Parathyroid adenoma (tissue), 2 donors: ENCODE measurements around the gene GRID1.

Experiments used
- H2AFZ ChIP-seq: fragments of 300-600 bp; sonication (generic); one replicate; pipeline ENCODE4 v1.7.0; 2017; ENCODE audit warnings: antibody characterized with exemption, mild to moderate bottlenecking
- H3K27ac ChIP-seq: fragments of 300-600 bp; sonication (generic); one replicate; pipeline ENCODE4 v1.7.0; 2017
- H3K27me3 ChIP-seq: fragments of 300-600 bp; sonication (generic); one replicate; pipeline ENCODE4 v1.7.0; 2017; ENCODE audit warnings: low read length; ENCODE audit not compliant: control insufficient read depth, insufficient read depth
- H3K36me3 ChIP-seq: fragments of 300-600 bp; sonication (generic); one replicate; pipeline ENCODE4 v1.7.0; 2017; ENCODE audit warnings: low read length; ENCODE audit not compliant: control insufficient read depth, insufficient read depth
- H3K4me1 ChIP-seq: fragments of 300-600 bp; sonication (generic); one replicate; pipeline ENCODE4 v1.7.0; 2017; ENCODE audit warnings: control low read depth
- H3K4me2 ChIP-seq: fragments of 300-600 bp; sonication (generic); one replicate; pipeline ENCODE4 v1.7.0; 2017; ENCODE audit warnings: low read length
- H3K4me3 ChIP-seq: fragments of 300-600 bp; sonication (generic); one replicate; pipeline ENCODE4 v1.7.0; 2017; ENCODE audit warnings: low read depth, low read length
- H3K79me2 ChIP-seq: fragments of 300-600 bp; sonication (generic); one replicate; pipeline ENCODE4 v1.7.0; 2017; ENCODE audit warnings: control low read depth
- H3K9ac ChIP-seq: fragments of 300-600 bp; sonication (generic); one replicate; pipeline ENCODE4 v1.7.0; 2017; ENCODE audit warnings: mild to moderate bottlenecking
- H3K9me3 ChIP-seq: fragments of 300-600 bp; sonication (generic); one replicate; pipeline ENCODE4 v1.7.0; 2017; ENCODE audit warnings: low read length; ENCODE audit not compliant: control insufficient read depth
- CTCF ChIP-seq: fragments of 300-600 bp; sonication (generic); IDR thresholded peaks from one replicate; pipeline ENCODE4 v1.7.0; 2017; ENCODE audit warnings: antibody characterized with exemption, mild to moderate bottlenecking
- donor health status: primary hyperparathyroidism.

Gene GRID1

GRCh38 chr10:85610381-85611092, 756.1 kb downstream of the GRID1 start:
- Histone ChIP-seq H3K9ac (no peak overlapping the region), H3K9me3 (no peaks in the 10 kb centered on the region), H3K4me2 (no peak overlapping the region), H3K27ac (no peak overlapping the region), H3K4me1 (no peaks in the 10 kb centered on the region), H3K36me3 (no peaks in the 10 kb centered on the region), H3K27me3 (no peaks in the 10 kb centered on the region), H3K79me2 (no peaks in the 10 kb centered on the region), H3K4me3 (no peak overlapping the region), H2AFZ (no peak overlapping the region)
- TF ChIP-seq CTCF, result no peak

GRCh38 chr10:85609509-85609908, 757.1 kb downstream of the GRID1 start:
- H3K27me3 ChIP-seq, result no peaks in the 10 kb centered on the region
- H3K27ac ChIP-seq, result no peak overlapping the region
- H3K9ac ChIP-seq, result no peak overlapping the region
- no peak for TF ChIP-seq CTCF
- H3K9me3 ChIP-seq, result no peaks in the 10 kb centered on the region
- H3K4me1 ChIP-seq, result no peaks in the 10 kb centered on the region
- H3K36me3 ChIP-seq, result no peaks in the 10 kb centered on the region
- no peaks in the 10 kb centered on the region for H3K79me2 ChIP-seq
- no peak overlapping the region for H3K4me3 ChIP-seq
- H2AFZ ChIP-seq, result no peak overlapping the region
- H3K4me2 ChIP-seq, result no peak overlapping the region

- Histone ChIP-seq H3K9me3 (no peaks in the 10 kb centered on the region), H3K9ac (no peak overlapping the region), H3K79me2 (no peaks in the 10 kb centered on the region), H3K27me3 (no peaks in the 10 kb centered on the region), H3K4me1 (no peaks in the 10 kb centered on the region), H3K4me2 (no peak overlapping the region), H3K4me3 (no peak overlapping the region), H2AFZ (no peak overlapping the region), H3K27ac (no peak overlapping the region), H3K36me3 (no peaks in the 10 kb centered on the region)
- no peak for TF ChIP-seq CTCF
Measured at GRCh38 chr10:85608706-85609105, 757.9 kb downstream of the GRID1 start.

GRCh38 chr10:85607043-85607695, 759.4 kb downstream of the GRID1 start:
- no peak overlapping the region for H2AFZ ChIP-seq
- H3K4me2 ChIP-seq, result no peak overlapping the region
- H3K27me3 ChIP-seq, result no peaks in the 10 kb centered on the region
- H3K9ac ChIP-seq, result no peak overlapping the region
- H3K79me2 ChIP-seq, result no peaks in the 10 kb centered on the region
- no peak overlapping the region for H3K27ac ChIP-seq
- H3K4me3 ChIP-seq, result no peak overlapping the region
- no peak for TF ChIP-seq CTCF
- H3K36me3 ChIP-seq, result no peaks in the 10 kb centered on the region
- H3K9me3 ChIP-seq, result no peaks in the 10 kb centered on the region
- H3K4me1 ChIP-seq, result no peaks in the 10 kb centered on the region

GRCh38 chr10:85606401-85606800, 760.2 kb downstream of the GRID1 start:
- Histone ChIP-seq H3K9ac (no peak overlapping the region), H3K9me3 (no peaks in the 10 kb centered on the region), H3K36me3 (no peaks in the 10 kb centered on the region), H3K4me3 (no peak overlapping the region), H3K79me2 (no peaks in the 10 kb centered on the region), H3K27me3 (no peaks in the 10 kb centered on the region), H2AFZ (no peak overlapping the region), H3K4me2 (no peak overlapping the region), H3K4me1 (no peaks in the 10 kb centered on the region), H3K27ac (no peak overlapping the region)
- TF ChIP-seq CTCF, result no peak
